Smooth muscle cell of trachea (primary cell): ENCODE measurements around the gene CCDC33. TPM values are rescaled to one million over a fixed set of nuclear protein-coding genes. Genes with fewer than 3 reads are reported as not detected.

Source experiments
- total RNA-seq: library from RNA; depleted of rRNA; stranded (reverse); fragments of >200 nt; gene quantifications from 2 replicates; pipeline ENCODE4 v1.2.1, GENCODE V29; 2014

The CCDC33 gene
- total RNA-seq = not detected in 2 replicates

GRCh38 chr15:74235962-74236361 is at the start of gene CCDC33:
TSS of gene CCDC33 (plus strand) at chr15:74236326. CDS start at chr15:74236720, 394 bp downstream.

GRCh38 chr15:74202452-74203401 is 33.4 kb upstream of the CCDC33 start, which contains the start of gene STRA6:
TSS of gene STRA6 (minus strand) at chr15:74202787. CDS start at chr15:74202267, 520 bp downstream.

GRCh38 chr15:74367296-74367854 is 131.2 kb downstream of the CCDC33 start, which contains the start of gene CYP11A1:
TSS of gene CYP11A1 (minus strand) at chr15:74367646. CDS start at chr15:74367585, 61 bp downstream.

Other genes starting within 250 kb of the CCDC33 start
- 23.9 and 25.5 TPM in 2 replicates for gene STOML1, start 244.0 kb upstream of the CCDC33 start, total RNA-seq
- gene PML, start 241.6 kb upstream of the CCDC33 start, total RNA-seq = 47.3 and 51.8 TPM in 2 replicates
- not detected in 2 replicates for gene GOLGA6A, start 153.8 kb upstream of the CCDC33 start, total RNA-seq
- gene ISLR2, start 105.7 kb upstream of the CCDC33 start, total RNA-seq = not detected in 2 replicates
- gene ISLR, start 62.6 kb upstream of the CCDC33 start, total RNA-seq = 92.1 and 202 TPM in 2 replicates
- gene STRA6, start 33.5 kb upstream of the CCDC33 start, total RNA-seq = 0.29 and 0.83 TPM in 2 replicates
- gene CYP11A1, start 131.3 kb downstream of the CCDC33 start, total RNA-seq = 0.83 and 1.0 TPM in 2 replicates
- 15.1 and 21.8 TPM in 2 replicates for gene SEMA7A, start 197.6 kb downstream of the CCDC33 start, total RNA-seq
- gene UBL7, start 224.8 kb downstream of the CCDC33 start, total RNA-seq = 41.9 and 42.0 TPM in 2 replicates